Measurements from ENCODE around the gene CDH4.

The CDH4 gene

DNA sequence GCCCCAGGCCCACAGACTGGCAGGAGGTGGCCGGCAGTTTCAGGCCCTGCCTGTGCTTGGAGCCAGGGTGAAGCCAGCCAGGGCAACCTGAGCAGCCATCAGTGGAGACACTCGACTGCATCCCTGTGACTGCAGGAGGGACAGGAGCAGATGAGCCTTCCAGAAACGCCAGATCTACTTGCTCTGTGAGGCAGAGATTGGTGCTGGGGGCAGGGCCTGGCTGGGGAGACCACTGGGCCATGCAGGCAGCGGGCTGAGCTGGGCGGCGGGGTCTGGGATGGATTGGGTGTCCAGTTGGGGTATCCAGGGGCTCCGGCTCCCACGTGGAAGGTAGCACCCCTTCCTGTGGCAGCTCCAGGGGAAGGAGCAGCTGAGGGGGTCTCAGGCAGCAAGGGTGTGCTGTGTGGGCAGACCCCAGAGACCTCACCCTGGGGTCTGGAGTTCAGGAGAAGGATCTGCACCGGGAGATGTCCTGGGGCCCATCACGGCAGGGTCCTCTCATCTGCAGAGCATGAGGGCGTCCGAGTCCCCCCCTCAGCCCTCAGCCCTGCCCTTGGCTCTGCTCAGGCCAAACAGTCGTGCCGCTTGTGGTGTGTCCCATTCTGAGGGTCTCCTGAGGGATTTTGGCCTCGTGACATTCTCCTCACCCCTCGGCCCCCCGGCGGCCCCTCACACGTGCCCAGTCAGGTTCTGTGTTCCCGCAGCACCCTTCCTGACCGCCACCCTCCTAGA is 478.7 kb downstream of the CDH4 start:
- DNase-seq, result no peak

GRCh38 chr20:61731363-61732181 is 479.5 kb downstream of the CDH4 start:
- peak in 1 of 51 donors; percentile 23 for DNase-seq

DNA sequence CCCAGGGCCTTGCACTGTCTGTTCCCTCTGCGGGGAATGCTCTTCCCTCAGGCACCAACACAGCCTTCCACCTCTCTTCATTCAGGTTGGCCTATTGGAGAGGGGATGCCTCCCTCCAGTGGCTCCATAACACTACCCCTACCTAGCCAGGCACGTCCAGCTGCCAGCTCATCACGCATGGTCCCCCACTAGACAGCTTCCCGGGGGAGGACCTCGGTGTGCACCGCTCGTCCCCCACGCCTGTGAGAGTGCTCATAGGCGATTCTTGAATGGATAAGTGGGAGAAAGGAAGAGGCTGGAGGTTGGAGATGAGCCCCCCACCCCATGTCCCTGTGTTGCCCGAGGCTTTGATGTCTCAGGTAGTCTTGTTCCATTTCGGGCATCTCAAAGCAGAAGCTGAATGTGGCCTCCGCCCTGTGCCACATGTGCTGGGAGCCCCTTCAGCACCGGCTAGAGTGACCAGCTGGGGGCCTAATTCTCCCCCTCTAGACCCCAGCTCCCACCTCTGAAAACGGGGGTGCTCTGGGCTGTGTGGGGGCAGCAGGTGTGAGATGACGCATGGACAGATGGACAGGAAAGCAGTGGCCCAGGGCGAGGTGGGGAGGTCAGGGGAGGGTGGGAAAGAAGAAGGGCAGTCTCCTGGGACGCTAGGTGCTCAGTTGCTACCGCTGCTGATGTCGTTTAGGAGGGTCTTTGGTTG is 480.6 kb downstream of the CDH4 start:
- no peak for DNase-seq

- DNase-seq, result no peak
Measured at GRCh38 chr20:61733216-61733615, 481.2 kb downstream of the CDH4 start.

DNA sequence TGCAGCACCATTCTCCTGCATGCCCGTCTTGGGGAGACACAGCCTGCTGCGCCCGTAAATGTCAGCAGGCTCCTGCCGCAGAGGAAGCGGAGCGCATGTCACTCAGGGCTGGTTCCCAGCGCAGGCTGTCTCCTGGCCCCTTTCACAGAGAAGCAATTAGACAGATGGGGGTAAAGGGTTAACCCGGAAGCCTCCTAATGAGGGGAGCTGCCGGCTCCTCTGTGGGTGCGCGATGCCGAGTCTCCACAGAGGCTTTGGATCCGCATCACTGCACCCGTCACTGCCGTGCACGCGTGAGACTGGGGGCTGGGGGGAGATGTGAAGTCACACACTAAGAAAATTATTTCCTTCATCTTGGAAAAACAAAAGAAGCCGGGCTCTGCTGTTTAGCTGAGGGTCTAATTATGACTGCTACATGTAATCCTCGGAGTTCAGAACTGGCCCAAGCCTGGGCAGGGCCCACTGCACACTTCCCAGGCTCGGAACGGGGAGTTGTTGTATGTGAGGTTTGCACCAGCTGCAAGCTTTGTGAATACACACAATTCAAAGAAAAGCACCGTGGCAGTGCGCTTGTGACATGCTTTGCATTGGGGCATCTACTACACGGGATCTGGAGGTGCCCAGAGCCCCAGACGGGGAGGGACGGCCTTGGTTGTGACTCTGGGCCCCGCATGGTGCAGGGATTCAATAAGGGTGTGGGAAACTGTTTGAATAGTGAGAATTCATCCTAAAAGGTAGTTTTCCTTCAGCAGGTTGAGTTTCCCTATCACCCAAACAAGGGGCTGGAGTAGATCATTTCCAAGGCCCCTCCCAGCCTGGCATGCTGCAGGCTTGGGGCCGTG is 482.1 kb downstream of the CDH4 start:
- DNase-seq, result no peak

- DNase-seq, result no peak
Measured at GRCh38 chr20:61734733-61735502, 482.9 kb downstream of the CDH4 start.

GRCh38 chr20:61735503-61735785 is 483.4 kb downstream of the CDH4 start:
- no peak for DNase-seq

DNA sequence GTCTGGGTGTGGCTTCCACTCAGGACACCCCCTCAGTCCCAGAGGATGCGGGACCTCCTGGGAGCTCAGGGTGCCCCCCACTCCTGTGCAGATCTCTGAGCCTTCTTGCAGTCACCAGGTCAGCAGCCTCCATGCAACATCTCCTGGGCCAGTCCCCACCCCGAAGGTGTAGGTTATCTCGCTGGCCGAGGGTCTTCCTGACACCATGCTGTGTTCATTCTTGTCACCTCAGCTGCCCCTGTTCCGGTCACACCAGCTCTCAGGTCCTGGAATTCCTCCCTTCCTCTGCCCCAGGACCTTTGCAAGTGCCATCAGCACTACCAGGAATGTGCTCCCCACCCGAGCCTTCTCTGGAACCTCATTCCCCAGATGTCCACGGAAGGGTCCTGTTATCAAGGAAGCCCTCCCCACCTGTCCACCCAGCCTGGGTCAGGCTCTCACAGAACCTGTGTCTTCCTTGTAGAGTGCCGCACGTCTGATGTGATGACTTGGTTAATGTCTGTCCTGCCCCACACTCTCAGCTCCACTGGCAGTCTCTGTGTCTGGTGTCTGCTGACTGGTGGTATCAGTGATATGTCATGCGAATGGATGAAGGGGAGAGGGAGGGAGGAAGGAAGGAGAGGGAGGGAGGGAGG is 484.1 kb downstream of the CDH4 start:
- no peak for DNase-seq

DNA sequence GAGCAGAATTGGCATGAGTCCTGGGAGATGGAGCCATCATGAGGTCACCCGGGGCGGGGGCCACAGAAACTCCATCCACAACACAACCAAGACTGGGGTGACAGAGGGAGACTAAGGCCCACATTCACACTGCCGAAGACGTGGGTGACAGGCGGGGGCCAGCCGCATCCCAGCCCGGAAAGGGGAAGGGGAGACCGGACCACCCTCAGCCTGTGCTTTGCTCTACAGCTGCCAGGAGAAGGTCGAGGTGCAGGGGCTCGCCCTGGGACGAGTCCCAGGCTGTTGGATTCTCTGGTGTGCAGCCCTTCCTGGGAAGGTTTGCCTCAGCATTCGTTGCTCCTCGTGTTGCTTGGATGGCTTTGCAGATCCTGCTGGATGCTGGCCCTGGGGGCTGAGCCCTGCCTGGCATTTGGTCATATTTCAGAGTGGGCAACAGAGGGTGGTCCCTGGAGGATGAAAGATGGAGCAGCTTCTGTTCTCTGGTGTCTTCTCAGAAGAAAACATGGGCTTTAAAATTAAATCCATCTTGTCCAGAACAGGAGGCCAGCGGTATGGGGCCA is 484.8 kb downstream of the CDH4 start:
- no peak for DNase-seq

DNA sequence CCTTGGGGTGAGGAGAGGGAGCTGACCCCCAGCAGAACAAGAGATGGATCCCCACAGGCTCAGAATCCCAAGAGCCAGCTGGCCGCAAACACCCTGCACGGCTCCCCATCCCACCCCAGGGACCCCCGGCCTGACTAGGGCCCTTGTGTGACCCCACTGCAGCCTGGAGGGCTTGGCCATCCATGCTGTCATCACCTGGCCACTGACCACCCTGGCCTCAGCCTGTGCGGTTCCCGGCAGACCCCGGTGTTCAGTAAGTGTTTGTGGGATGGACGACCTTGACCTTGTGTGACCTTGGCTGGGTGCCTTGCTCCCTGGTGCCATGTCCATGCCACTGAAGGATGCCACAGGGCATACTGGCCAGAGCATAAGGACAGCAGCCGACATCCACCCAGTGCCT is 485.3 kb downstream of the CDH4 start:
- no peak for DNase-seq

GRCh38 chr20:61737812-61738443 is 485.9 kb downstream of the CDH4 start:
- no peak for DNase-seq

GRCh38 chr20:61738601-61739069 is 486.6 kb downstream of the CDH4 start:
- DNase-seq, result no peak

GRCh38 chr20:61739086-61739831 is 487.2 kb downstream of the CDH4 start:
- DNase-seq, result no peak

GRCh38 chr20:61739832-61740118 is 487.7 kb downstream of the CDH4 start:
- DNase-seq, result no peak

DNA sequence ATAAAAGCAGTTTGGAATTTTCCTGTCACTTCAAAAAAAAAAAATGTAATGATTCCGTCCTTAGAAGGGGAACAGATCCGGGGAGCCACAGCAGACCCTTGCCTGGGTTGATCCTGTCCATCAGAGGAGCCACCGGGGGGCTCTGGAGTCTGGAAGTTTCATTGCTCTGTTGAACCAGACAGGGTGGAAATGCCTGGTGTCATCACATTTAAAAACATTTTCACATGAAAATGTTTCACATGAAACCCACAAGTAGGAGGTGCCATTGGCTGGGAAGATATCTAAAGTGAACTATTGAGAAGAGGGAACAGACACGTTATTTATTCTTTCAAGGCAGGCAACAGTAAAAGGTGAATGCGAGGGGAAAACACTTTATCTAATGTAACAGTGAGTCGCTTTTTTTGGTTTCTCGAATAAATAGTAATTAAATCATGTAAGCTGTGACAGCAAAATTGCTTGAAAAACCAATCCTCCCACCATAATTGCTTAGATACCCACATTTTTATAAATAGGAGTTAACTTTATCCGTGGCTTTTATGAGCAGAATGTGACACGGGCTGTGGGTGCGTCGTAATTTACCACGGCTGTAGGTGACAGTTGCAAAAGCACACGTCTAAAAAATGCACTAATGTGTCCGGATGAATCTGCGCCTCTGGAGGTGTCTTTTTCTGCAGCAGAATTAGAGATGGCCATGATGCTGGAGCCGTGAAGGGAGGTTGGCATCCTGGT is 490.2 kb downstream of the CDH4 start:
- DNase-seq, result peak in 11 of 51 donors; percentile 10 to 60 (median 36)

DNA sequence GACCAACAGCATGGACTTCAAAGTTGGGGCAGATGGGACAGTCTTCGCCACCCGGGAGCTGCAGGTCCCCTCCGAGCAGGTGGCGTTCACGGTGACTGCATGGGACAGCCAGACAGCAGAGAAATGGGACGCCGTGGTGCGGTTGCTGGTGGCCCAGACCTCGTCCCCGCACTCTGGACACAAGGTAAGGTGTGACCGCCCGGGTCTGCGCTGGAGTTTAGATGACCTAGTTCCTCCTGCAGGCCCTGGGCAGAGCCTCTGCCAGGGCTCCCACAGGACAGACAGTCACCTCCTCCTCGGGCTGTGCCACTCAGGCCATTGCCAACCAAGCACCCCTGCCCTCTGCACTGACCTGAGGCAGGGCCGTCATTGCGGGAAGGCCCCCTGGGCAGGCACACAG is 491.5 kb downstream of the CDH4 start:
- no peak for DNase-seq

DNA sequence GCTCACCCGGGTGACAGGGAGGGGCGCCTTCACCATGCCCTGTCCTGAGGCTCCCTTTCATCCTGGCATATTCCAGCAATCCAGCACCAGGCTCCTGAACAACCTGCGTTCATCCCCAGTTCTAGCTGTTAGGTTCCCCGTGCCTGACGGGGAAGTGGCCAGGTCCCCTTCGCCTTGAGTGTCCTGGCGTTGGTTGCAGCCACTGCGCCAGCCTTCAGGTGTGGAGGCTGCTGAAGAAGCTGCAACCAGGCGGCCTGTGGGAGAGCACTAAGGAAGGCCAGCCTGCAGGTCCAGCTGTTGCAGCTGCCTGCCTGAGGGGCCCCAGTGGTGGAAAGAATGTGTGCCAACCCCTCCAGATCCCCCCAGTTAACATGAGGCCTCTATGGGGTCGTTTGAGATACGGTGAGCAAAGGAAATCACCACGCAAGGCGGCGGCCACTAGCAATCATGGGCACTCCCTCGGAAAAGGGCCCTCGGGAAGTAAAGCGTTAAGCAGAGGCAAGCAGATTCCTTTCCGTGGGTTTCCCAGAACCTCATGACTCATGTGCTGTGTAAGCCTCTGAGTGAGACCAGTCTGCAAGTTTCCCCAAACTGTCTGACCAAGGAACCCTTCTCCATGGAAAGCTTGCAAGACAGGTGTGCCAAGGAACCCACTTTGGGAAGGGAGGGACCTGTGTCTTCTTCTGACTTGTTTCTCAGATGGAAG is 492.8 kb downstream of the CDH4 start:
- no peak for DNase-seq
